Hepatocyte (in vitro differentiated cells): Measurements from ENCODE around the gene IL17RC. TPM values are rescaled to one million over a fixed set of nuclear protein-coding genes. Genes with fewer than 3 reads are reported as not detected.

Source experiments
- DNase-seq: peaks from one replicate; pipeline ENCODE4 v3.0.0-alpha.2; 2016; ENCODE audit warnings: low spot score
- H2AFZ ChIP-seq: fragments of 200-600 bp; sonication (generic); 2 replicates; pipeline ENCODE4 v1.6.0; 2016; ENCODE audit warnings: antibody characterized with exemption, mild to moderate bottlenecking
- H3K27ac ChIP-seq: fragments of 200-600 bp; sonication (generic); 2 replicates; pipeline ENCODE4 v1.5.1; 2016; ENCODE audit warnings: mild to moderate bottlenecking
- H3K27me3 ChIP-seq: fragments of 200-600 bp; sonication (generic); 2 replicates; pipeline ENCODE4 v1.6.1; 2016
- H3K36me3 ChIP-seq: fragments of 200-600 bp; sonication (generic); replicated peaks from 2 replicates; pipeline ENCODE4 v1.5.1; 2016; ENCODE audit warnings: low read depth; ENCODE audit not compliant: insufficient read depth
- H3K4me1 ChIP-seq: fragments of 200-600 bp; sonication (generic); 2 replicates; pipeline ENCODE4 v1.5.1; 2016; ENCODE audit warnings: mild to moderate bottlenecking, moderate library complexity; ENCODE audit not compliant: insufficient read depth
- H3K4me2 ChIP-seq: fragments of 200-600 bp; sonication (generic); 2 replicates; pipeline ENCODE4 v1.6.0; 2016
- H3K4me3 ChIP-seq: fragments of 200-600 bp; sonication (generic); 2 replicates; pipeline ENCODE4 v1.5.1; 2016; ENCODE audit warnings: mild to moderate bottlenecking
- H3K79me2 ChIP-seq: fragments of 200-600 bp; sonication (generic); 2 replicates; pipeline ENCODE4 v1.6.0; 2017; ENCODE audit warnings: mild to moderate bottlenecking
- H3K9me2 ChIP-seq: fragments of 200-600 bp; sonication (generic); replicated peaks from 2 replicates; pipeline ENCODE4 v1.6.0; 2017; ENCODE audit warnings: mild to moderate bottlenecking; ENCODE audit not compliant: insufficient read depth
- H3K9me3 ChIP-seq: fragments of 200-600 bp; sonication (generic); 2 replicates; pipeline ENCODE4 v1.5.1; 2016; ENCODE audit warnings: low read depth, mild to moderate bottlenecking
- H4K20me1 ChIP-seq: fragments of 200-600 bp; sonication (generic); 2 replicates; pipeline ENCODE4 v1.6.0; 2016; ENCODE audit warnings: mild to moderate bottlenecking; ENCODE audit not compliant: insufficient read depth, poor library complexity, severe bottlenecking
- CTCF ChIP-seq: fragments of 200-600 bp; sonication (generic); IDR thresholded peaks from 2 replicates; pipeline ENCODE4 v1.5.1; 2016; ENCODE audit warnings: antibody characterized with exemption, mild to moderate bottlenecking; ENCODE audit not compliant: poor library complexity
- EZH2 ChIP-seq: fragments of 200-600 bp; sonication (generic); IDR thresholded peaks from 2 replicates; pipeline ENCODE4 v1.6.1; 2016; ENCODE audit warnings: antibody characterized with exemption, mild to moderate bottlenecking, borderline replicate concordance
- EZH2phosphoT487 ChIP-seq: fragments of 200-600 bp; sonication (generic); IDR thresholded peaks from one replicate; pipeline ENCODE4 v1.6.1; 2018; ENCODE audit warnings: antibody characterized with exemption, mild to moderate bottlenecking, low read depth, moderate library complexity; ENCODE audit not compliant: unreplicated experiment, severe bottlenecking
- WGBS: methylation state at CpG from one replicate; pipeline ENCODE4 v1.1.6; 2016; ENCODE audit warnings: low lambda C conversion rate; ENCODE audit errors: missing lambda C conversion rate; 5-methylcytosine and 5-hydroxymethylcytosine counted together
- polyA plus RNA-seq: library from polyadenylated mRNA; unstranded; fragments of >200 nt; fragmentation: Nextera tagmentation; extraction: Ambion mirVana; gene quantifications from 2 replicates; pipeline ENCODE4 v1.2.1, GENCODE V29; 2016
- total RNA-seq: library from RNA; depleted of rRNA; stranded (reverse); fragments of >200 nt; gene quantifications from 2 replicates; pipeline ENCODE4 v1.2.3, GENCODE V29; 2014

The IL17RC gene
- total and polyA plus RNA-seq, 2 experiments from 2014 or later = 27.3 to 47.8 TPM

DNA sequence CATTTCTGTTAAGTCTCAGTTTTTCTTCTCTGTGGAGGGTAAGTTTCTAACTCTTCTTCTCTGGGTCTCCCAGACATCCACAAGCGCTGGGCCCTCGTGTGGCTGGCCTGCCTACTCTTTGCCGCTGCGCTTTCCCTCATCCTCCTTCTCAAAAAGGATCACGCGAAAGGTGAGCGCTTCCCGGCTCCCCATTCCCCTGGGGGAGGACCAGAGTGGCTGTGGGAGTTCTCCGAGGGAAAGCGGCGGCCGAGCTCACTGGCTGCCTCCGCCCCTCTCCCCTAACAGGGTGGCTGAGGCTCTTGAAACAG, 15.6 kb downstream of the IL17RC start:
- H3K36me3 ChIP-seq = no peaks in the 10 kb centered on the region
- H4K20me1 ChIP-seq = no peaks in the 10 kb centered on the region
- no peaks in the 10 kb centered on the region for H3K9me3 ChIP-seq
- no peaks in the 10 kb centered on the region for H3K9me2 ChIP-seq
- H2AFZ ChIP-seq = peak overlapping the region; percentile 86
- DNase-seq = no peak
- H3K27ac ChIP-seq = peak overlapping the region; percentile 95
- no peak for TF ChIP-seq EZH2phosphoT487
- no peak for TF ChIP-seq EZH2
- no peak for TF ChIP-seq CTCF
- peak overlapping the region; percentile 99 for H3K4me2 ChIP-seq
- H3K79me2 ChIP-seq = peaks cover 26% of the 10 kb centered on the region
- peaks cover 29% of the 10 kb centered on the region for H3K4me1 ChIP-seq
- no peaks in the 10 kb centered on the region for H3K27me3 ChIP-seq
- 23% methylated on average over 13 of the region's 13 CpGs for WGBS
- no peak overlapping the region for H3K4me3 ChIP-seq

DNA sequence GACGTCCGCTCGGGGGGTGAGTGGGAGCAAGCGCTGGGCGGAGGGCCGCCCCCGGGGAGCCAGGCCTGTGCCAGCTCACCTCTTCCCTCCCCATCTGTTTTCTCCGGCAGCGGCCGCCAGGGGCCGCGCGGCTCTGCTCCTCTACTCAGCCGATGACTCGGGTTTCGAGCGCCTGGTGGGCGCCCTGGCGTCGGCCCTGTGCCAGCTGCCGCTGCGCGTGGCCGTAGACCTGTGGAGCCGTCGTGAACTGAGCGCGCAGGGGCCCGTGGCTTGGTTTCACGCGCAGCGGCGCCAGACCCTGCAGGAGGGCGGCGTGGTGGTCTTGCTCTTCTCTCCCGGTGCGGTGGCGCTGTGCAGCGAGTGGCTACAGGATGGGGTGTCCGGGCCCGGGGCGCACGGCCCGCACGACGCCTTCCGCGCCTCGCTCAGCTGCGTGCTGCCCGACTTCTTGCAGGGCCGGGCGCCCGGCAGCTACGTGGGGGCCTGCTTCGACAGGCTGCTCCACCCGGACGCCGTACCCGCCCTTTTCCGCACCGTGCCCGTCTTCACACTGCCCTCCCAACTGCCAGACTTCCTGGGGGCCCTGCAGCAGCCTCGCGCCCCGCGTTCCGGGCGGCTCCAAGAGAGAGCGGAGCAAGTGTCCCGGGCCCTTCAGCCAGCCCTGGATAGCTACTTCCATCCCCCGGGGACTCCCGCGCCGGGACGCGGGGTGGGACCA, 16.1 kb downstream of the IL17RC start:
- Histone ChIP-seq H2AFZ (peak overlapping the region; percentile 86), H3K27me3 (no peaks in the 10 kb centered on the region), H3K9me3 (no peaks in the 10 kb centered on the region), H4K20me1 (no peaks in the 10 kb centered on the region), H3K27ac (peak overlapping the region; percentile 95), H3K9me2 (no peaks in the 10 kb centered on the region), H3K79me2 (peaks cover 26% of the 10 kb centered on the region), H3K4me2 (peak overlapping the region; percentile 99), H3K4me3 (peak overlapping the region; percentile 60), H3K36me3 (no peaks in the 10 kb centered on the region), H3K4me1 (peaks cover 29% of the 10 kb centered on the region)
- no peak for TF ChIP-seq EZH2
- TF ChIP-seq CTCF = peak; percentile 70
- DNase-seq = peak; percentile 92
- WGBS = 2% methylated on average over 69 of the region's 77 CpGs

DNA sequence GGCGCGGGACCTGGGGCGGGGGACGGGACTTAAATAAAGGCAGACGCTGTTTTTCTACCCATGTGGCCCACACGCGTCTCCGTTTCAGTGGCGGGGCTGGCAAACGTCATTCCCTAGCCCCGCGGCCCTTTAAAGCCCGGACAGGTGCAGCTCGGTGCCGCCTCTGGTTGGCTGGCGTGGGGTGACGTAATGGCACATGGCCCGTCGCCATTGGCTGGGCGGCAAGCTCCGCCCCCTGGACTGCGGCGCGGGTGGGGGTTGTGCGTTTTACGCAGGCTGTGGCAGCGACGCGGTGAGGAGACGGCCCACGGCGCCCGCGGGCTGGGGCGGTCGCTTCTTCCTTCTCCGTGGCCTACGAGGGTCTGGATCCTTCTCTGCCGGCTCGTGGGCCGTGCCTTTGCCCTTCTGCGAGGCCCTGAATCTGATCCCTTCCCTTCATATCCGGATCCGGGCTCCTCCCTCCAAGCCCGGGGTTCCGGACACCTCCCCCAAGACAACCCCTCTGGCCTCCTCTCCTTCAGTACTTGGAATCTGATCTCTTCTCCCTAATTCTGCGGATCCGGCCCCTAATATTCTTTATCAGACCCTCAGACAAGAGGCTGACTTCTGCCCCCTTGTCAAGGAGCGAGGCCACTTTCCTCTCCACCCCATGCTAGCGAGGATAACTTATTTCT, 16.8 kb downstream of the IL17RC start, which contains the start of gene CRELD1:
CRELD1 (plus strand) TSS at position 274 of the 674 bp plus-strand sequence. CDS start 605 bp downstream, outside the sequence.
- Histone ChIP-seq H3K9me2 (no peaks in the 10 kb centered on the region), H3K9me3 (no peaks in the 10 kb centered on the region), H3K79me2 (peaks cover 26% of the 10 kb centered on the region), H4K20me1 (no peaks in the 10 kb centered on the region), H3K27ac (peak within 1 kb of the TSS; percentile 95), H3K4me1 (peaks cover 29% of the 10 kb centered on the region), H2AFZ (peak within 1 kb of the TSS; percentile 86), H3K27me3 (no peaks in the 10 kb centered on the region), H3K4me2 (peak within 1 kb of the TSS; percentile 99), H3K36me3 (no peaks in the 10 kb centered on the region), H3K4me3 (peak within 1 kb of the TSS; percentile 61)
- DNase-seq = peak; percentile 97
- TF ChIP-seq CTCF = no peak
- 1% methylated on average over 47 of the region's 50 CpGs for WGBS
